ENCODE results near the gene NECTIN2.
"Not testable (repeated sequence)": the region's sequence is repeated elsewhere in the genome, so short reads cannot be mapped to it uniquely, and the experiment has no call there.

Gene NECTIN2

DNA sequence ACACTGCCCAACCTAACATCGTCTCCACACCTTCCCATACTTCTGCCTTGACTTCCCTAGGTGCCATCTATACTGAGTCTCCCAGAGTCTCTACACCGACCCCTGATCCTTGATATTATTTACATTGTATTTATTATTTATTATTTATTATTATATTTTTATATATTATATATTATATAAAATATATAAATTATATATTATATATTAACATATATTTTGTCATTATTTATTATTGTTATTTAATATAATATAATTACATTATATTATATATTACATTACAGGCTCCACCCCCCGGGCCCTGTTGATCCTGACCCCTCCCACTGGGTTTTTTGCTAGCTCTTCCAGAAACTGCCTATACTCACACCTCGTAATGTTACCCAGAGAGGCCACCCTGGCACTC lies 26.6 kb downstream of the NECTIN2 start:
- Mint-ChIP-seq H3K4me3 (no peak overlapping the region), H3K9me3 (no peaks in the 10 kb centered on the region), H3K27me3 (peaks cover 19 to 28% of the 10 kb centered on the region in 2 donors), H3K4me1 (ENCODE audit: low read depth in 2 of 2) (peaks cover 0 to 8% of the 10 kb centered on the region in 2 donors), H3K27ac (no peak overlapping the region), H3K36me3 (ENCODE audit: insufficient read depth) (peaks cover 6% of the 10 kb centered on the region)
- ATAC-seq (replicated peaks) (no peak), DNase-seq (no peak)

DNA sequence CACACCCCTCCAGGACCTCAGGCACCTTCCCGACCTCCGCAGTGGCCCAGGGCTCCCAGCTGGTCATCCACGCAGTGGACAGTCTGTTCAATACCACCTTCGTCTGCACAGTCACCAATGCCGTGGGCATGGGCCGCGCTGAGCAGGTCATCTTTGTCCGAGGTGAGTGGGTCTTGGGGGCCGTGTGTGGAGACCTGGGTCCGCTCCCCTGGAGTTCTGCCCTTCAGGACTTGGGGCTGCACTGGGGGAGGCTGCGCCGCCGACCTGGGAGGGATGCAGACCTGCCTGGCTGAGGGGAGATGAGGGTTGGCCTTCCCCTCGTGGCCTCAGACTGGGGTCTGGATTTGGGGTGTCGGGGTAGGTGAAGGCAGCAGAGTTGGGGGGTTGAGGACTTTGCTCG lies 28.2 kb downstream of the NECTIN2 start:
- H3K27me3 Mint-ChIP-seq, result peaks cover 28 to 29% of the 10 kb centered on the region in 2 donors
- H3K4me1 Mint-ChIP-seq (ENCODE audit: low read depth in 2 of 2), result peaks cover 0 to 8% of the 10 kb centered on the region in 2 donors
- no peaks in the 10 kb centered on the region for H3K9me3 Mint-ChIP-seq
- ATAC-seq (replicated peaks) (no peak), DNase-seq (no peak)
- H3K36me3 Mint-ChIP-seq (ENCODE audit: insufficient read depth), result peaks cover 6% of the 10 kb centered on the region
- H3K4me3 Mint-ChIP-seq, result no peak overlapping the region
- no peak overlapping the region for H3K27ac Mint-ChIP-seq

DNA sequence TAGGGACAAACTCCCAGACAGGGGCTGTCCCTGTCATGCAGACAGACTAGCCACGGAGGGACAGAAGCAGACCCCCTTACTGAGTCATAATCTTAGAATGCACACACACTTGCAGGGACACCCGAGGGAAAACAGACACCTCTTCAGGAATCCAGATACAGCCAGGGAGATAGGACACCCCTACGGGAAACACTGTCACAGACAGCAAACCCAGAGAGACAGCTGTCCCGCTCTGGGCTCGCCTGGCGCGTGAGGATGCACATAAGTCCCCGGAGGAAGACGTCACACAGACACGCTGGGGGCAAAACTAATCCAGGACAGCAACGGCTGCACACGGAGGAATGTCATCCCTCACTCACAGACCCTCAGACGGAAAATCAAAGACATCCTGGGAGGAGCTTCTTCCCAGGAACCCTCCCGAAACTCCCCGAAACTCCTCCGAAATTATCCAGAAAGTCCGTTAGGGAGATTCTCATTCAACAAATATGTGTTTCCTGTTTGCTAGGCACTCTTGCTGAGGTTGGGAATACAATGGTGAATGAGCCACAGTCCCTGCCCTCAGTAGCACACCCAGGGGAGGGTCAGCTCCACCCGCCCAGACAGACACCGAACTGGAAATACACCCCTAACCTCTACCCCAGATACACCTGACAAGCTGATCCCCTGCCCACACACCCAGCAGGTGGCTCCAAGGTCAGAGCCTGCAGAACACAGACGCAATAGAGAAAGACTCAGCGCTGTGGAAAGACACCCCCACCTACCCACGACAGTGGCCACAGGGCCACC lies 29.8 kb downstream of the NECTIN2 start:
- H3K4me3 Mint-ChIP-seq, result no peak overlapping the region
- ATAC-seq (replicated peaks) (no peak), DNase-seq (no peak)
- H3K9me3 Mint-ChIP-seq, result no peaks in the 10 kb centered on the region
- H3K36me3 Mint-ChIP-seq (ENCODE audit: insufficient read depth), result peaks cover 6% of the 10 kb centered on the region
- peak overlapping the region in 1 of 2 donors; percentile 39 for H3K27ac Mint-ChIP-seq
- H3K27me3 Mint-ChIP-seq, result peaks cover 34 to 37% of the 10 kb centered on the region in 2 donors
- peaks cover 0 to 11% of the 10 kb centered on the region in 2 donors for H3K4me1 Mint-ChIP-seq (ENCODE audit: low read depth in 2 of 2)

DNA sequence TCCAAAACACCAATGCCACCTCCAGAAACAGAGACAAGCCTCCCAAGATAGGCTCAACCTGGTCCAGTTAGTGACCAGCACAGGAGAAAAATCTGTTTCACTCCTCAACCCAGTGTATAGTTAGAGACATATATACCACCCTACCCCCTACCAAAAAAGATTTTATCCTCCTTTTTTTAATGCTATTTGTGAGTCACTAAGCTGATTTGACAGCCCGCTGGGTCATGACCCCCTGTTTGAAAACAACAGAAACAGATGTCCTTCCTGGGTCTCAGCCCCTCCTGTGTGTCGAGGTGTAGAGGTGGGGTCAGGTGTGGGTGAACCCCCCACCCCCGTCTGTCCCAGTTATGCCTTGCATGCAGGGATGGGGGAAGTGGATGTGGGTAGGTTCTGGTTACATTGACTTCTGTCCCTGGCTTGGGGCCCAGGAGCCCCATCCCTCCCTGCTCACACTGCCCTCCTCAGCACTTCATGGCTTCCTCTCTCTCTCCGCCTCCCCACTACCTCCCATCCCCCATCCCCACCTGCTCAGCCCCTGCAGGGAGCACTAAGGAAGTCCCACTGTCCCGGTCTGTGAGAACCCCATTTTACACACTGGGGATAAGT lies 30.9 kb downstream of the NECTIN2 start:
- peaks cover 4% of the 10 kb centered on the region for H3K36me3 Mint-ChIP-seq (ENCODE audit: insufficient read depth)
- DNase-seq (peak in 2 of 3 experiments; percentile 8 to 9), ATAC-seq (replicated peaks) (peak; percentile 88)
- H3K4me3 Mint-ChIP-seq, result peak overlapping the region in 1 of 2 donors; percentile 50
- no peaks in the 10 kb centered on the region for H3K9me3 Mint-ChIP-seq
- peaks cover 0 to 11% of the 10 kb centered on the region in 2 donors for H3K4me1 Mint-ChIP-seq (ENCODE audit: low read depth in 2 of 2)
- H3K27ac Mint-ChIP-seq, result peak overlapping the region; percentile 10 to 39
- H3K27me3 Mint-ChIP-seq, result peaks cover 43 to 46% of the 10 kb centered on the region in 2 donors

DNA sequence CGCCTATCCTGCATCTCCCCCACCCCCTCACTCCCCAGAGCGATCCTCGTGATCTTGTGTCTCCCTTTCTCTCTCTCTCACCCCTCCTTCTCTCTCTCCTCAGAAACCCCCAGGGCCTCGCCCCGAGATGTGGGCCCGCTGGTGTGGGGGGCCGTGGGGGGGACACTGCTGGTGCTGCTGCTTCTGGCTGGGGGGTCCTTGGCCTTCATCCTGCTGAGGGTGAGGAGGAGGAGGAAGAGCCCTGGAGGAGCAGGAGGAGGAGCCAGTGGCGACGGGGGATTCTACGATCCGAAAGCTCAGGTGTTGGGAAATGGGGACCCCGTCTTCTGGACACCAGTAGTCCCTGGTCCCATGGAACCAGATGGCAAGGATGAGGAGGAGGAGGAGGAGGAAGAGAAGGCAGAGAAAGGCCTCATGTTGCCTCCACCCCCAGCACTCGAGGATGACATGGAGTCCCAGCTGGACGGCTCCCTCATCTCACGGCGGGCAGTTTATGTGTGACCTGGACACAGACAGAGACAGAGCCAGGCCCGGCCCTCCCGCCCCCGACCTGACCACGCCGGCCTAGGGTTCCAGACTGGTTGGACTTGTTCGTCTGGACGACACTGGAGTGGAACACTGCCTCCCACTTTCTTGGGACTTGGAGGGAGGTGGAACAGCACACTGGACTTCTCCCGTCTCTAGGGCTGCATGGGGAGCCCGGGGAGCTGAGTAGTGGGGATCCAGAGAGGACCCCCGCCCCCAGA lies 32.2 kb downstream of the NECTIN2 start:
- no peak for ATAC-seq (replicated peaks)
- H3K9me3 Mint-ChIP-seq, result no peaks in the 10 kb centered on the region
- DNase-seq, result no peak
- peaks cover 37 to 48% of the 10 kb centered on the region in 2 donors for H3K27me3 Mint-ChIP-seq
- H3K4me3 Mint-ChIP-seq, result no peak overlapping the region
- peaks cover 0 to 11% of the 10 kb centered on the region in 2 donors for H3K4me1 Mint-ChIP-seq (ENCODE audit: low read depth in 2 of 2)
- peaks cover 3% of the 10 kb centered on the region for H3K36me3 Mint-ChIP-seq (ENCODE audit: insufficient read depth)
- H3K27ac Mint-ChIP-seq, result peak overlapping the region in 1 of 2 donors; percentile 20

DNA sequence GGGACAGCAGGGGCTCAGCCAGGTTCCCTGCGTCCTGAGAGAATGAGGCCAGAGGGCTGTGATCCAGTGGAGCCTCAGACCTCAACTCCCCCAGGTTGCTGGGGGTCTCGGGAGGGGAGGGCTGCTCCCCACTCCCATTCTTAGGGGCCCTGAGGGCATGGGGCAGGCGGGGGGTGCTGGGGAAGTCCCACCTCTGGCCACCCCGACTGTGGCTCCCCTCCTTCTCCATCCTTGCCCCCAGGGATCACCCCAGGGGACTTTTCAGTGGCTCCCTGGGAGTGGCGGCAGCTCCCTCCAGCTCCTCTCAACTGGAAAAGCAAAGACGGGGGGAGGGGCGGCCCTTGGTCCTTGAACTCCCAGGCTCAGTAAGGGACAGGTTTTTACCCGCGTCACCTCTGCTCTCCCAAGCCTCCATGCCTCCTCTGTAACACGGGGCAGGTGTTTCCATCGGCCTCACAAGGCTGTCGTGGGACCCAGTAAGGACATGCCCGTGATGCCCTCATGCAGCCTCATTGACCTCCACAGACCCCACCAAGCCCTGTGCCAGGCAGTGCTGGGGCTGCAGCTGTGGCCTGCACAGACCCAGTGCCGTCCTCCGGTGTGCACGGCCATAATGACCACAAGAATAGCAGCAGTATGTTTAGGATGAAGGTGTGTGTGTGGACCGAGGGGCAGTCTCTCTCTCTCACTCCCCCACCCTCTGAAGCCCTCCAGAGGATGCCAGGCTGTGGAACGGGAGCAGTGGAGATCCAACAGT lies 33.4 kb downstream of the NECTIN2 start:
- no peak for ATAC-seq (replicated peaks)
- Mint-ChIP-seq H3K36me3 (ENCODE audit: insufficient read depth) (peaks cover 3% of the 10 kb centered on the region), H3K4me3 (no peak overlapping the region), H3K27ac (no peak overlapping the region), H3K9me3 (no peaks in the 10 kb centered on the region), H3K27me3 (peaks cover 37 to 41% of the 10 kb centered on the region in 2 donors), H3K4me1 (ENCODE audit: low read depth in 2 of 2) (peaks cover 0 to 11% of the 10 kb centered on the region in 2 donors)
- no peak for DNase-seq

DNA sequence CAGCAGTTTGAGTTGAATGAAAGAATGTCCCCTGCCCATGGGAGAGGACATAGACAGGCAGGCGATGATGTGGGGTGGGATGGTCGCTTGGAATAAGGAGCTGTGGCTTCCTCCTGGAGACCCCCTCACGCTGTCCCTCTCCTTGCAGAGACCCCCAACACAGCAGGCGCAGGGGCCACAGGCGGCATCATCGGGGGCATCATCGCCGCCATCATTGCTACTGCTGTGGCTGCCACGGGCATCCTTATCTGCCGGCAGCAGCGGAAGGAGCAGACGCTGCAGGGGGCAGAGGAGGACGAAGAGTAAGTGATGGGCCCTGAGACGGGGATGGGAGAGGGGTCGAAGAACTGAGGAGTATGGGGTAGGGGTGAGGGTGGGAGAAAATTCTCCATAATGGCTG lies 36.0 kb downstream of the NECTIN2 start:
- Mint-ChIP-seq H3K36me3 (ENCODE audit: insufficient read depth) (no peaks in the 10 kb centered on the region), H3K27ac (no peak overlapping the region)

DNA sequence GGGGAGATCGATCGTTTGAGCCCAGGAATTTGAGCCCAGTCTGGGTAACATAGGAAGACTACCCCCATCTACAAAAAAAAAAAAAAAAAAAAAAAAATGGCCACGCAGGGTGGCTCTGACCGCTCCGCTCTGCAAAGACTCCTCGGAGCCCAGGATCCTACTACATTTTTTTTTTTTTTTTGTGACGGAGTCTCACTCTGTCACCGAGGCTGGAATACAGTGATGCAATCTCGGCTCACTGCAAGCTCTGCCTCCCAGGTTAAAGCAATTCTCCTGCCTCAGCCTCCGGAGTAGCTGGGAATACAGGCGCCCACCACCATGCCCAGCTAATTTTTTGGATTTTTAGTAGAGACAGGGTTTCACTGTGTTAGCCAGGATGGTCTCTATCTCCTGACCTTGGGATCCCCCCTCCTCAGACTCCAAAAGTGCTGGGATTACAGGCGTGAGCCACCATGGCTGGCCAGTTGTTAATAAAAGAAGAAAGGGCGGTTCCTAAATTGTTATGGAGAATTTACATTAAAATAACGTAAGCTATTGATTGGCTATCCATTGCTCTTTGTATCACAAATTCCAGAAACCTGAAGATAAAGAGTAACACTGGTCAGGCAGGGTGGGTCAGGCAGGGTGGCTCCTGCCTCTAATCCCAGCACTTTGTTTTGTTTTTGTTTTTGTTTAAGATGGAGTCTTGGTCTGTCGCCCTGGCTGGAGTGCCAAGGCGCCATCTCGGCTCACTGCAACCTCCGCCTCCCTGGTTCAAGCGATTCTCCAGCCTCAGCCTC lies 36.7 kb downstream of the NECTIN2 start:
- peaks cover 27 to 30% of the 10 kb centered on the region in 2 donors for H3K27me3 Mint-ChIP-seq
- H3K4me3 Mint-ChIP-seq; H3K9me3 Mint-ChIP-seq; DNase-seq; H3K4me1 Mint-ChIP-seq (ENCODE audit: low read depth in 2 of 2); H3K36me3 Mint-ChIP-seq (ENCODE audit: insufficient read depth); H3K27ac Mint-ChIP-seq; ATAC-seq (replicated peaks): not testable (repeated sequence)

More for the DNA sequence above, 36.0 kb downstream of the NECTIN2 start:
- H3K4me1 Mint-ChIP-seq (ENCODE audit: low read depth in 2 of 2), result peaks cover 0 to 5% of the 10 kb centered on the region in 2 donors
- H3K9me3 Mint-ChIP-seq, result no peaks in the 10 kb centered on the region
- no peak for ATAC-seq (replicated peaks)
- no peak for DNase-seq
- peaks cover 27 to 30% of the 10 kb centered on the region in 2 donors for H3K27me3 Mint-ChIP-seq
- no peak overlapping the region for H3K4me3 Mint-ChIP-seq

DNA sequence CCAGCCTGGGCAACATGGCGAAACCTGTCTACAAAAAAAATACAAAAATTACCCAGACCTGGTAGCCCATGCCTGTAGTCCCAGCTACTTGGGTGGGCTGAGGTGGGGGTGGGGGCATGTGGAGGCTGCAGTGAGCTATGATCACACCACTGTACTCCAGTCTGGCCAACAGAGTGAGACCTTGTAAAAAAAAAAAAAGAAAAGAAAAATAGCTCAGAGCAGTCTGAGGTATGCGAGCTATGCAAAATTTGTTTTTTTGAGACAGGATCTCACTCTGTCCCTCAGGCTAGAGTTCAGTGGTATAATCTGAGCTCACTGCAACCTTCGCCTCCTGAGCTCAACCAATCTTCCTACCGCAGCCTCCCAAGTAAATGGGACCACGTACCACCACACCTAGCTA lies 37.8 kb downstream of the NECTIN2 start:
- no peak overlapping the region for H3K4me3 Mint-ChIP-seq
- no peaks in the 10 kb centered on the region for H3K9me3 Mint-ChIP-seq
- ATAC-seq (replicated peaks), result no peak
- no peak overlapping the region for H3K27ac Mint-ChIP-seq
- peaks cover 25 to 27% of the 10 kb centered on the region in 2 donors for H3K27me3 Mint-ChIP-seq
- H3K36me3 Mint-ChIP-seq (ENCODE audit: insufficient read depth), result no peaks in the 10 kb centered on the region
- peaks cover 0 to 2% of the 10 kb centered on the region in 2 donors for H3K4me1 Mint-ChIP-seq (ENCODE audit: low read depth in 2 of 2)
- no peak for DNase-seq

DNA sequence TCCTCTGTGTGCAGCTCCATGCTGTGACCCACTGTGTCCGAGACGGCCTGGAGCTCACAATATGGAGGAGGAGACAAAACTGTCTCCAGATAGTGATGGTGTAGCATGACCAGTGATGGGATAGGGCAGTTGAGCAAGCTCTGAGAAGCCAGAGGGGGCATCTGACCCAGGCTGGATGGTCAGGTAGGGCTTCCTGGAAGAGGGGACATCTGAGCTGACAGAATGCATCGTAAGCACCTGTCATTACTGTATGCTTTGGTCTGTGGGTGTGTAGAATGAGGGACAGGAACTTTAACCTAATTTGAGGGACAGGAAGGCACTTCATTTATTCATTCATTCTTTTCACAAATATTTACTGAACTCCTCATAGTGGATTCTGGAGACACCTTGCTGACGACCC lies 38.5 kb downstream of the NECTIN2 start:
- DNase-seq (no peak), ATAC-seq (replicated peaks) (no peak)
- Mint-ChIP-seq H3K36me3 (ENCODE audit: insufficient read depth) (no peaks in the 10 kb centered on the region), H3K9me3 (no peaks in the 10 kb centered on the region), H3K27ac (no peak overlapping the region), H3K4me3 (no peak overlapping the region), H3K27me3 (peaks cover 19 to 25% of the 10 kb centered on the region in 2 donors), H3K4me1 (ENCODE audit: low read depth in 2 of 2) (peaks cover 0 to 4% of the 10 kb centered on the region in 2 donors)

DNA sequence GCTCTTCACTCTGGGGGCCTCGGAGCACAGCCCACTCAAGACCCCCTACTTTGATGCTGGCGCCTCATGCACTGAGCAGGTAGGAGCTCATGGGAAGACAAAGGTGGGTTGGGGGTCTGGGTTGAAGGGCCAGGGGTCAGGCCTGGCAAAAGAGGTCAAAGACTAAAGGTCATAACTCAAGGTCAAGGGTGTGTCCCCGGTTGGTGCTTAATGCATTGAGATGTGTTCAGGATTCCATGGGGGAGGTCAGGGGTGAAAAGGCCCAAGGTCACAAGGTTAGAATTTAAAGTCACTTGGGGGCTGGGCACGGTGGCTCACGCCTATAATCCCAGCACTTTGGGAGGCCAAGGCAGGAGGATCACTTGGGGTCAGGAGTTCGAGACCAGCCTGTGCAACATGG lies 40.0 kb downstream of the NECTIN2 start:
- Mint-ChIP-seq H3K27me3 (peaks cover 12 to 19% of the 10 kb centered on the region in 2 donors), H3K36me3 (ENCODE audit: insufficient read depth) (peaks cover 12% of the 10 kb centered on the region), H3K9me3 (no peaks in the 10 kb centered on the region), H3K4me1 (ENCODE audit: low read depth in 2 of 2) (peaks cover 5 to 7% of the 10 kb centered on the region in 2 donors), H3K4me3 (no peak overlapping the region), H3K27ac (peak overlapping the region in 1 of 2 donors; percentile 29)
- ATAC-seq (replicated peaks) (no peak), DNase-seq (no peak)

DNA sequence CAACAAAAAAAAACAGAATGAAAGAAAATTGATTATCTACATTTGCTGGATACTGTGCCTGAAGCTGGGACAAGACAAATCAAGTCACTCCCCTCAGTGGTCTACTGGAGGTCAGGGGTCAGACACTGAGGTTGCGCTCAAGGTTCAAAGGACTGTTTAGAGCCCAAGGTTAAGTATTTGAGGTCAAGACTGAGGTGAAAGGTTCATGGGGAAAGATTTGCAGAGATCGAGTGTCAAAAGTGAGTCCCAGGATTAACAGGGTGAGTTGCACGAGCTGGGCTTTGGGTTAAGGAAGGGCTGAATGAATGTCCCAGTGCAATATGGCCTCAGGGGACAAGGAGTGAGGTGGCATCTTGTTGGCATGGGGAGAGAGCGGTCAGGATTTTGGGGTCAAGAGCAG lies 41.6 kb downstream of the NECTIN2 start:
- Mint-ChIP-seq H3K4me3 (no peak overlapping the region), H3K4me1 (ENCODE audit: low read depth in 2 of 2) (peaks cover 15 to 18% of the 10 kb centered on the region in 2 donors), H3K9me3 (no peaks in the 10 kb centered on the region), H3K27ac (no peak overlapping the region), H3K36me3 (ENCODE audit: insufficient read depth) (peaks cover 14% of the 10 kb centered on the region), H3K27me3 (peaks cover 0 to 7% of the 10 kb centered on the region in 2 donors)
- no peak for ATAC-seq (replicated peaks)
- no peak for DNase-seq
